Measurements from ENCODE around the gene ZNF384. TPM values are rescaled to one million over a fixed set of nuclear protein-coding genes. Genes with fewer than 3 reads are reported as not detected.

The ZNF384 gene
- total RNA-seq, 5 donors from 2014 or later (not counting 1 experiment from before 2014, with no cell fraction given), result 68.6 to 82.9 (median 79.4) TPM

DNA sequence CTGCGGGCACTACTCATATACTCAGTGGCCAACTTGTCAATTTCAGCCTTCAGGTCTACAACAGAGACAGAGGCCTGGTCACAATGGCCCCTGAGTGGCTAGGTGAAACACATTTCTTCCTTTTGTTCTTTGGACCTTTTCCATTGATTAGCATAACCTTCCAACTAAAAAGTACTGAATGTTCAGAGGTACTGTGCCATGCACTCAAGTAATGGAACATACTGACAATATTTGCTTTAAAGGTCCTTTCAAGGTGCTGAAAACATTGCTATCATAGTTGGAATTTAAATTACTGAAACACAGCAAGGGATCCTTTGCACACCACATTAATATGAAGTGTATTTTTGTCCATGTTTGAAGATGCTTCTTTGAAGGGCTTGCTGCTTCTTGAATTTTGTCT lies 35.8 kb downstream of the ZNF384 start:
- no peaks in the 10 kb centered on the region for H3K9me3 ChIP-seq
- Mint-ChIP-seq H3K4me3 (no peak overlapping the region), H3K4me1 (peaks cover 8 to 13% (median 8%) of the 10 kb centered on the region in 3 donors), H3K9me3 (no peaks in the 10 kb centered on the region), H3K27me3 (no peaks in the 10 kb centered on the region), H3K36me3 (peaks cover 47% of the 10 kb centered on the region), H3K27ac (no peak overlapping the region)
- H3K4me3 ChIP-seq (ENCODE audit: control insufficient read depth in 1 of 2, extremely low read depth in 1 of 2, low read length in 1 of 2), result no peak overlapping the region
- H3K4me1 ChIP-seq (ENCODE audit: control insufficient read depth in 1 of 2, extremely low read depth in 1 of 2, insufficient read depth in 2 of 2, low read length in 2 of 2), result no peaks in the 10 kb centered on the region
- no peaks in the 10 kb centered on the region for H3K27me3 ChIP-seq (replicated peaks in 1 of 2; ENCODE audit: control insufficient read depth in 2 of 2, extremely low read depth in 1 of 2, insufficient read depth in 2 of 2, low read length in 1 of 2)
- peaks cover 14 to 72% of the 10 kb centered on the region in 2 donors for H3K36me3 ChIP-seq (ENCODE audit: control insufficient read depth in 2 of 2, extremely low read depth in 1 of 2, insufficient read depth in 1 of 2, low read length in 1 of 2)
- DNase-seq, result no peak
- 100% methylated on average over 1 of the region's 1 CpG for WGBS (ENCODE audit: insufficient coverage)
- no peak overlapping the region for H3K27ac ChIP-seq (ENCODE audit: low read length)
- CTCF ChIA-PET, result no interaction called here
- ATAC-seq (replicated peaks in 1 of 4), result no peak
- POLR2A ChIA-PET, result no interaction called here

- no peak for DNase-seq
- no peaks in the 10 kb centered on the region for H3K27me3 Mint-ChIP-seq
- peaks cover 51% of the 10 kb centered on the region for H3K36me3 Mint-ChIP-seq
- H3K27me3 ChIP-seq (replicated peaks in 1 of 2; ENCODE audit: control insufficient read depth in 2 of 2, extremely low read depth in 1 of 2, insufficient read depth in 2 of 2, low read length in 1 of 2), result no peaks in the 10 kb centered on the region
- no peaks in the 10 kb centered on the region for H3K9me3 Mint-ChIP-seq
- peaks cover 3 to 14% (median 5%) of the 10 kb centered on the region in 3 donors for H3K4me1 Mint-ChIP-seq
- no peak overlapping the region for H3K27ac ChIP-seq (ENCODE audit: low read length)
- H3K27ac Mint-ChIP-seq, result no peak overlapping the region
- peaks cover 0 to 2% of the 10 kb centered on the region in 2 experiments for H3K4me1 ChIP-seq (ENCODE audit: control insufficient read depth in 1 of 2, extremely low read depth in 1 of 2, insufficient read depth in 2 of 2, low read length in 2 of 2)
- ATAC-seq (replicated peaks in 1 of 4), result no peak
- CTCF ChIA-PET, result interaction anchor here (0.7 kb wide), 2 partner anchors 24 to 367 kb away, joined by 3 to 5 read pairs; no protein-coding TSS in a partner anchor
- H3K4me3 ChIP-seq (ENCODE audit: control insufficient read depth in 1 of 2, extremely low read depth in 1 of 2, low read length in 1 of 2), result no peak overlapping the region
- H3K36me3 ChIP-seq (ENCODE audit: control insufficient read depth in 2 of 2, extremely low read depth in 1 of 2, insufficient read depth in 1 of 2, low read length in 1 of 2), result peaks cover 11 to 71% of the 10 kb centered on the region in 2 donors
- POLR2A ChIA-PET, result no interaction called here
- 98% methylated on average over 8 of the region's 12 CpGs for WGBS (ENCODE audit: insufficient coverage)
- H3K9me3 ChIP-seq, result no peaks in the 10 kb centered on the region
- H3K4me3 Mint-ChIP-seq, result no peak overlapping the region
Measured at GRCh38 chr12:6652391-6652790, 36.8 kb downstream of the ZNF384 start.

- H3K9me3 ChIP-seq, result no peaks in the 10 kb centered on the region
- H3K36me3 ChIP-seq (ENCODE audit: control insufficient read depth in 2 of 2, extremely low read depth in 1 of 2, insufficient read depth in 1 of 2, low read length in 1 of 2), result peaks cover 12 to 58% of the 10 kb centered on the region in 2 donors
- H3K27me3 ChIP-seq (replicated peaks in 1 of 2; ENCODE audit: control insufficient read depth in 2 of 2, extremely low read depth in 1 of 2, insufficient read depth in 2 of 2, low read length in 1 of 2), result peaks cover 0 to 10% of the 10 kb centered on the region in 2 experiments
- Mint-ChIP-seq H3K27me3 (no peaks in the 10 kb centered on the region), H3K27ac (no peak overlapping the region), H3K9me3 (no peaks in the 10 kb centered on the region), H3K36me3 (peaks cover 50% of the 10 kb centered on the region), H3K4me3 (no peak overlapping the region), H3K4me1 (peaks cover 10 to 22% (median 10%) of the 10 kb centered on the region in 3 donors)
- ATAC-seq (replicated peaks in 1 of 4) (no peak), DNase-seq (no peak)
- H3K4me1 ChIP-seq (ENCODE audit: control insufficient read depth in 1 of 2, extremely low read depth in 1 of 2, insufficient read depth in 2 of 2, low read length in 2 of 2), result peaks cover 0 to 13% of the 10 kb centered on the region in 2 experiments
- ChIA-PET POLR2A (no interaction called here), CTCF (no interaction called here)
- H3K27ac ChIP-seq (ENCODE audit: low read length), result no peak overlapping the region
- no peak overlapping the region for H3K4me3 ChIP-seq (ENCODE audit: control insufficient read depth in 1 of 2, extremely low read depth in 1 of 2, low read length in 1 of 2)
- WGBS (ENCODE audit: insufficient coverage), result no CpG with 5 or more reads among the region's 8 CpGs
Measured at GRCh38 chr12:6650832-6651231, 38.3 kb downstream of the ZNF384 start.

DNA sequence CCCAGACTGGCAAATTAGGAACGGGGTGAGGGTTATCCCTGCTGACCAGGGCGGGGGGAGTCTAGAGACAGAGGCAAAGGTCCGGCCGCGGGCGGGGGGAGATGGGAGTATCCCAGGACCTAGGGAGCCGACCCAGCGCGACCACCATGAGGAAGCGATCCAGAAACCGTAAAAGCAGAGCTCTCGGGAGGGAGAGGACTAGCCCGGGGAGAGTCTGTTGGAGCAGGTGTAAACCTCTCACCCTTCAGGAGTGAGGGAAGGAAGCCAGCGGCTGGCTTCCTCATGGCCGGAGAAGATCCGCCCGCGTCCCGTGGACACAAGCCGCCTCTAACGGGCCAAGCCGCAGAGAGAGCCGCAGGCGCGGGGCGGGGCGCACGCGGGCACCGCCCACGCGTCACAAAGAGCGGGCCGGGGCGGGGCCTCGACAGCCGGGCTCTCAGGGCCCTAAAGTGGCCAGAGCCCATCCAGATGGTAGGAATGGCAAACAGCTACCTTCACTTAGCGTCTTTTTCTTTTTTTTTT lies 42.0 kb downstream of the ZNF384 start, which contains the start of gene ACRBP:
Gene ACRBP, minus strand, starts transcription at position 350 of the 522 bp plus-strand sequence. Its CDS starts 66 bp downstream, at position 284.
- peaks cover 41% of the 10 kb centered on the region for H3K36me3 Mint-ChIP-seq
- Histone ChIP-seq H3K4me1 (ENCODE audit: control insufficient read depth in 1 of 2, extremely low read depth in 1 of 2, insufficient read depth in 2 of 2, low read length in 2 of 2) (peaks cover 0 to 13% of the 10 kb centered on the region in 2 experiments), H3K36me3 (ENCODE audit: control insufficient read depth in 2 of 2, extremely low read depth in 1 of 2, insufficient read depth in 1 of 2, low read length in 1 of 2) (peaks cover 6 to 28% of the 10 kb centered on the region in 2 donors), H3K4me3 (ENCODE audit: control insufficient read depth in 1 of 2, extremely low read depth in 1 of 2, low read length in 1 of 2) (peak within 1 kb of the TSS; percentile 34 to 42), H3K9me3 (peaks cover 3% of the 10 kb centered on the region), H3K27ac (ENCODE audit: low read length) (no peak within 1 kb of the TSS), H3K27me3 (replicated peaks in 1 of 2; ENCODE audit: control insufficient read depth in 2 of 2, extremely low read depth in 1 of 2, insufficient read depth in 2 of 2, low read length in 1 of 2) (peaks cover 0 to 10% of the 10 kb centered on the region in 2 experiments)
- no peaks in the 10 kb centered on the region for H3K27me3 Mint-ChIP-seq
- peak within 1 kb of the TSS; percentile 4 to 49 for H3K27ac Mint-ChIP-seq
- H3K9me3 Mint-ChIP-seq, result peaks cover 0 to 14% (median 4%) of the 10 kb centered on the region in 3 donors
- peaks cover 10 to 25% (median 16%) of the 10 kb centered on the region in 3 donors for H3K4me1 Mint-ChIP-seq
- ChIA-PET CTCF (no interaction called here), POLR2A (no interaction called here)
- WGBS (ENCODE audit: insufficient coverage), result 10% methylated on average over 34 of the region's 38 CpGs
- peak within 1 kb of the TSS; percentile 63 to 83 (median 64) for H3K4me3 Mint-ChIP-seq
- DNase-seq (peak in 9 of 35 experiments; percentile 7 to 47 (median 18)), ATAC-seq (replicated peaks in 1 of 4) (peak; percentile 52 to 85 (median 79))

DNA sequence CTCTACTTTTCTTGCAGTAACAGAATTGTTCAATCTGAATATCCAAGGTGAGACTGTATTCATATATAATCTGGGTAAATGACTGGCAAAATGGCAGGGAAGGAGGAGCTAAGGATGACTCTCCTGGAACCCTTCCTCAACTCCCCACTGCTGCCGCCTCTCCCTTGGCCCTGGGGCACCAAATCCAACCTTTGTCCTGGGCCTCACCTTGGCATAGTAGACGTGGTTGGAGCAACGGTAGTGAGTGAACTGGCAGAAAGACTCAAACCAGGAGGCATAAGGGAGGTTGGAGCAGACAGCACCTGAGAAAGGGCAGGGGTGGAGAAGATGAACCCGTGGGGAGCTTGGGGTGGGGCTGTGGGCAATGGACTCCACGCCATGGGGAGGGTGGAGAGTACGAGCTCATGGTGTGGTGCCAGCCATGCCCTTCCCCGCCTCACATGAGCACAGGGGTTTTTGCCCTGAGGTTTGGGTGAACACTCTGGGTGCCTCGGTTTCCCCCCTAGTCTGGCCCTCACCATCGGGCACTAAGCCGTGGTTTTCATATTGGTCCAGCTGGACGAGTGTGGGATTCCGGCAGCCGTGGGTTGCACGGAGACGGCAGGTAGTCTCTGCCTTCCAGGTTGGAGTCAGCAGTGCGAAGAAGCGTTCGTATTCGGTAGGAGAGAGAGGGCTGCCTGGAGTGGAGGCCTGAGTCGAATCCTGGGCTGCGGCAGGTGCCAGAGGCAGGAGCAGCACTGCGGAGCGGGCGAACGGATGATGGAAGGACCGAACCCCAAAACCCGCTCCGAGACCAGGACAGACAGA lies 42.7 kb downstream of the ZNF384 start:
- ChIA-PET POLR2A (no interaction called here), CTCF (interaction anchor here in 1 of 2 donors (0.7 kb wide), 1 partner anchor 326 kb away, joined by 5 read pairs; no protein-coding TSS in a partner anchor)
- Mint-ChIP-seq H3K4me3 (peak overlapping the region; percentile 63 to 83 (median 64)), H3K9me3 (peaks cover 0 to 14% (median 4%) of the 10 kb centered on the region in 3 donors), H3K36me3 (peaks cover 37% of the 10 kb centered on the region), H3K27me3 (no peaks in the 10 kb centered on the region), H3K4me1 (peaks cover 10 to 25% (median 16%) of the 10 kb centered on the region in 3 donors), H3K27ac (peak overlapping the region; percentile 4 to 49)
- ATAC-seq (replicated peaks in 1 of 4) (peak in 2 of 4 experiments; percentile 20 to 28), DNase-seq (no peak)
- 82% methylated on average over 26 of the region's 28 CpGs for WGBS (ENCODE audit: insufficient coverage)
- peaks cover 0 to 10% of the 10 kb centered on the region in 2 experiments for H3K27me3 ChIP-seq (replicated peaks in 1 of 2; ENCODE audit: control insufficient read depth in 2 of 2, extremely low read depth in 1 of 2, insufficient read depth in 2 of 2, low read length in 1 of 2)
- H3K36me3 ChIP-seq (ENCODE audit: control insufficient read depth in 2 of 2, extremely low read depth in 1 of 2, insufficient read depth in 1 of 2, low read length in 1 of 2), result peaks cover 6 to 23% of the 10 kb centered on the region in 2 donors
- H3K4me1 ChIP-seq (ENCODE audit: control insufficient read depth in 1 of 2, extremely low read depth in 1 of 2, insufficient read depth in 2 of 2, low read length in 2 of 2), result peaks cover 0 to 13% of the 10 kb centered on the region in 2 experiments
- peaks cover 3% of the 10 kb centered on the region for H3K9me3 ChIP-seq
- H3K27ac ChIP-seq (ENCODE audit: low read length), result no peak overlapping the region
- H3K4me3 ChIP-seq (ENCODE audit: control insufficient read depth in 1 of 2, extremely low read depth in 1 of 2, low read length in 1 of 2), result peak overlapping the region in 1 of 2 donors; percentile 34

DNA sequence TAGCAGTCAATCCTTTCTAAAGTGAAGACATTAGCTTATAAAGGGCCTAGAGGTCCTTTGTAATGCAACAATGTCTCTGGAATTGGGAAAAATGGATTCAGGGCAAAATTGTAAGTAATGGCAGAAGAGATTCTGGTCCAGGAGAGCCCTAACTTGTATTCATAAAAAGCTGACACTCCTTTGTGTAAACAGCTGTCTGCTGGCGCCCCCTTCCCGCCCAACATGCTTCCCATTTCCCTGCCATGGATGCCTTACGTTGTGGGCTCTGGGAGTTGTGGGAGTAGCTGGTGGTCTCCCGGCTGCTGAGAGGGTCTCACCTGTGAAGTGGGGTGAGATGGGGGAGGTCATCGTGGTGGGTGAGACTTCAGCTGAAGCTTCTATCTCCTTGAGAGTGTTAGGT lies 44.3 kb downstream of the ZNF384 start:
- Histone ChIP-seq H3K4me3 (ENCODE audit: control insufficient read depth in 1 of 2, extremely low read depth in 1 of 2, low read length in 1 of 2) (no peak overlapping the region), H3K27ac (ENCODE audit: low read length) (no peak overlapping the region), H3K9me3 (peaks cover 3% of the 10 kb centered on the region), H3K27me3 (replicated peaks in 1 of 2; ENCODE audit: control insufficient read depth in 2 of 2, extremely low read depth in 1 of 2, insufficient read depth in 2 of 2, low read length in 1 of 2) (peaks cover 0 to 10% of the 10 kb centered on the region in 2 experiments), H3K4me1 (ENCODE audit: control insufficient read depth in 1 of 2, extremely low read depth in 1 of 2, insufficient read depth in 2 of 2, low read length in 2 of 2) (peaks cover 0 to 13% of the 10 kb centered on the region in 2 experiments), H3K36me3 (ENCODE audit: control insufficient read depth in 2 of 2, extremely low read depth in 1 of 2, insufficient read depth in 1 of 2, low read length in 1 of 2) (peaks cover 4 to 8% of the 10 kb centered on the region in 2 donors)
- peak overlapping the region in 1 of 2 donors; percentile 64 for H3K27ac Mint-ChIP-seq
- H3K4me3 Mint-ChIP-seq, result no peak overlapping the region
- DNase-seq (peak in 1 of 35 experiments; percentile 27), ATAC-seq (replicated peaks in 1 of 4) (no peak)
- H3K4me1 Mint-ChIP-seq, result peaks cover 10 to 25% (median 16%) of the 10 kb centered on the region in 3 donors
- ChIA-PET POLR2A (interaction anchor here (0.6 to 0.9 kb wide), 2 partner anchors 13 to 37 kb away, joined by 4 to 16 read pairs; no protein-coding TSS in a partner anchor), CTCF (interaction anchor here in 1 of 2 donors (0.5 kb wide), 1 partner anchor 24 kb away, joined by 9 read pairs; no protein-coding TSS in a partner anchor)
- no CpG with 5 or more reads among the region's 5 CpGs for WGBS (ENCODE audit: insufficient coverage)
- peaks cover 27% of the 10 kb centered on the region for H3K36me3 Mint-ChIP-seq
- no peaks in the 10 kb centered on the region for H3K27me3 Mint-ChIP-seq
- H3K9me3 Mint-ChIP-seq, result peaks cover 0 to 14% (median 4%) of the 10 kb centered on the region in 3 donors

All from T-cell (primary cell).